Neural cell (in vitro differentiated cells): ENCODE results near the gene PARVA.
"Not testable (repeated sequence)": the region's sequence is repeated elsewhere in the genome, so short reads cannot be mapped to it uniquely, and the experiment has no call there.

Experiments
- CTCF ChIP-seq: fragments of 450-650 bp; IDR thresholded peaks from 2 replicates; pipeline ENCODE4 v1.5.1; 2014; ENCODE audit warnings: antibody characterized with exemption, mild to moderate bottlenecking, moderate library complexity; ENCODE audit not compliant: poor library complexity, severe bottlenecking
- EP300 ChIP-seq: fragments of 450-650 bp; conservative IDR thresholded peaks from 2 replicates; pipeline ENCODE4 v1.6.1; 2014; ENCODE audit warnings: antibody characterized with exemption, mild to moderate bottlenecking, moderate library complexity; ENCODE audit not compliant: poor library complexity, severe bottlenecking
- EZH2 ChIP-seq: fragments of 200-600, 300-800 bp; shearing (Covaris generic), sonication (generic); IDR thresholded peaks from 2 replicates; pipeline ENCODE4 v1.6.1; 2014; ENCODE audit warnings: antibody characterized with exemption, low read length, borderline replicate concordance, mild to moderate bottlenecking; ENCODE audit not compliant: insufficient read depth, poor library complexity, severe bottlenecking
- POLR2AphosphoS5 ChIP-seq: IDR thresholded peaks from 2 replicates; pipeline ENCODE4 v1.6.1; 2012
- RAD21 ChIP-seq: fragments of 450-650 bp; conservative IDR thresholded peaks from 2 replicates; pipeline ENCODE4 v1.6.1; 2014; ENCODE audit warnings: antibody characterized with exemption, mild to moderate bottlenecking, moderate library complexity
- SMC3 ChIP-seq: fragments of 450-650 bp; conservative IDR thresholded peaks from 2 replicates; pipeline ENCODE4 v1.6.1; 2014; ENCODE audit warnings: antibody characterized with exemption, mild to moderate bottlenecking, moderate library complexity; ENCODE audit not compliant: poor library complexity
- TAF1 ChIP-seq: IDR thresholded peaks from 2 replicates; pipeline ENCODE4 v1.6.1; 2012; ENCODE audit warnings: low read depth

DNA sequence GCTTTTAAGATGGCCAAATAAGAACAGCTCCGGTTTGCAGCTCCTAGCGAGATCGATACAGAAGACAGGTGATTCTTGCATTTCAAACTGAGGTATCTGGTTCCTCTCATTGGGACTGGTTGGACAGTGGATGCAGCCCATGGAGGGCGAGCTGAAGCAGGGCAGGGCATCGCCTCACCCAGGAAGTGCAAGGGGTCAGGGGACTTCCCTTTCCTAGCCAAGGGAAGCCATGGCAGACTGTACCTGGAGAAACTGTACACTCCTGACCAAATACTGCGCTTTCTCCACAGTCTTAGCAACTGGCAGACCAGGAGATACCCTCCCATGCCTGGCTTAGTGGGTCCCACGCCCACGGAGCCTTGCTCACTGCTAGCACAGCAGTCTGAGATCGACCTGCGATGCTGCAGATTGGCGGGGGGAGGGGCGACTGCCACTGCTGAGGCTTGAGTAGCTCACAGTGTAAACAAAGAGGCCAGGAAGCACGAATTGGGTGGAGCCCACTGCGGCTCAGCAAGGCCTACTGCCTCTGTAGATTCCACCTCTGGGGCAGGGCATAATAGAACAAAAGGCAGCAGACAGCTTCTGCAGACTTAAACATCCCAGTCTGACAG is 11.3 kb upstream of the PARVA start:
- TF ChIP-seq TAF1, EP300, CTCF, EZH2, SMC3, RAD21, POLR2AphosphoS5: not testable (repeated sequence)
